Choroid plexus epithelial cell (primary cell): ENCODE results near the gene ANKRD13B.

Experiments
- DNase-seq: peaks from one replicate; pipeline ENCODE4 v3.0.0-alpha.2; 2010; ENCODE audit warnings: low read depth
- H3K4me3 ChIP-seq: 2 replicates; pipeline ENCODE4 v1.5.1; 2011; ENCODE audit warnings: low read depth, mild to moderate bottlenecking, control low read depth, low read length, moderate library complexity
- TF ChIP-seq, protein P1 (sequence below): conservative IDR thresholded peaks from 2 replicates; pipeline ENCODE4 v1.5.1; 2011; ENCODE audit warnings: low read depth, mild to moderate bottlenecking, control low read depth, inconsistent platforms, low read length, moderate library complexity

The ANKRD13B gene

DNA sequence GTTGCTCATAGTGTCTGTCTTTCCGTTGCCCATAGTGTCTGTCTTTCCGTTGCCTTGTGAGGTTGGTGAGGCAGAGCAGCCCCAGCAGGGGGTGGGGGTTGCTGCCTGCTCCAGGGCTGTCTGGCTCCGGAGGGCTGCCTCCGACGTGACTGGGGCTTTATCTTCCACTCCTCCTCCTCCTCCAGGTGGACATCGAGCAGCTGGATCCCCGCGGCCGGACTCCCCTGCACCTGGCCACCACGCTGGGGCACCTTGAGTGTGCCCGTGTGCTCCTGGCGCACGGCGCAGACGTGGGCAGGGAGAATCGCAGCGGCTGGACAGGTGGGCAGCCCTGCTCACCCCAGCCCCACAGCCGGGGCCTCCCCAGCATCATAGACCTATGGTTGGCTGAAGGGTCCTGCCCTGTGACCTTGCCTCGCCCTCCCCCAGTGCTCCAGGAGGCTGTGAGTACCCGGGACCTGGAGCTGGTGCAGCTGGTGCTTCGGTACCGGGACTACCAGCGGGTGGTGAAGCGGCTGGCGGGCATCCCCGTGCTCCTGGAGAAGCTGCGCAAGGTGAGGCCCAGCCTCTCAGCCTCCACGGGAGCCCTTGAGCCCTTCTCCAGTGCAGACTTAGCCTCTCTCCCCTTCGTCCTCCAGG is 14.7 kb downstream of the ANKRD13B start:
- no peak overlapping the region for H3K4me3 ChIP-seq
- TF ChIP-seq, protein P1, sequence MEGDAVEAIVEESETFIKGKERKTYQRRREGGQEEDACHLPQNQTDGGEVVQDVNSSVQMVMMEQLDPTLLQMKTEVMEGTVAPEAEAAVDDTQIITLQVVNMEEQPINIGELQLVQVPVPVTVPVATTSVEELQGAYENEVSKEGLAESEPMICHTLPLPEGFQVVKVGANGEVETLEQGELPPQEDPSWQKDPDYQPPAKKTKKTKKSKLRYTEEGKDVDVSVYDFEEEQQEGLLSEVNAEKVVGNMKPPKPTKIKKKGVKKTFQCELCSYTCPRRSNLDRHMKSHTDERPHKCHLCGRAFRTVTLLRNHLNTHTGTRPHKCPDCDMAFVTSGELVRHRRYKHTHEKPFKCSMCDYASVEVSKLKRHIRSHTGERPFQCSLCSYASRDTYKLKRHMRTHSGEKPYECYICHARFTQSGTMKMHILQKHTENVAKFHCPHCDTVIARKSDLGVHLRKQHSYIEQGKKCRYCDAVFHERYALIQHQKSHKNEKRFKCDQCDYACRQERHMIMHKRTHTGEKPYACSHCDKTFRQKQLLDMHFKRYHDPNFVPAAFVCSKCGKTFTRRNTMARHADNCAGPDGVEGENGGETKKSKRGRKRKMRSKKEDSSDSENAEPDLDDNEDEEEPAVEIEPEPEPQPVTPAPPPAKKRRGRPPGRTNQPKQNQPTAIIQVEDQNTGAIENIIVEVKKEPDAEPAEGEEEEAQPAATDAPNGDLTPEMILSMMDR = no peak
- DNase-seq = no peak

DNA sequence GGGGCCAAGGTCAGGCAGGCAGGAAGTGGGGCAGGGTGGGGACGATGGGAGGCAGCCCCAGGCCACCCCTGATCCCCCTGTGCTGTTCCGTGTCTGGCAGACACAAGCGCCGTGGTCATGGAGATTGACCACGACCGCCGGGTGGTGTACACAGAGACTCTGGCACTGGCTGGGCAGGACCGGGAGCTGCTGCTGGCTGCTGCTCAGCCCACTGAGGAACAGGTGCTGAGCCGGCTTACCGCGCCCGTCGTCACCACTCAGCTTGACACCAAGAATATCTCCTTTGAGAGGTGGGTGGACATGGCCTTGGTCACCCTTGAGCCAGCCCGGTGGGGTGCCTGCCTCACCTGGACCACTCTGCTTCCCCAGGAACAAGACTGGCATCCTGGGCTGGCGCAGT is 16.1 kb downstream of the ANKRD13B start:
- H3K4me3 ChIP-seq = no peak overlapping the region
- DNase-seq = no peak
- TF ChIP-seq, protein P1 = no peak

- TF ChIP-seq, protein P1 = no peak
- no peak overlapping the region for H3K4me3 ChIP-seq
- DNase-seq = no peak
Measured at GRCh38 chr17:29610395-29610794, 17.5 kb downstream of the ANKRD13B start.

- no peak overlapping the region for H3K4me3 ChIP-seq
- TF ChIP-seq, protein P1 = no peak
- DNase-seq = no peak
Measured at GRCh38 chr17:29611351-29612093, 18.6 kb downstream of the ANKRD13B start.

- TF ChIP-seq, protein P1 = no peak
- no peak overlapping the region for H3K4me3 ChIP-seq
- no peak for DNase-seq
Measured at GRCh38 chr17:29612094-29612403, 19.1 kb downstream of the ANKRD13B start.

DNA sequence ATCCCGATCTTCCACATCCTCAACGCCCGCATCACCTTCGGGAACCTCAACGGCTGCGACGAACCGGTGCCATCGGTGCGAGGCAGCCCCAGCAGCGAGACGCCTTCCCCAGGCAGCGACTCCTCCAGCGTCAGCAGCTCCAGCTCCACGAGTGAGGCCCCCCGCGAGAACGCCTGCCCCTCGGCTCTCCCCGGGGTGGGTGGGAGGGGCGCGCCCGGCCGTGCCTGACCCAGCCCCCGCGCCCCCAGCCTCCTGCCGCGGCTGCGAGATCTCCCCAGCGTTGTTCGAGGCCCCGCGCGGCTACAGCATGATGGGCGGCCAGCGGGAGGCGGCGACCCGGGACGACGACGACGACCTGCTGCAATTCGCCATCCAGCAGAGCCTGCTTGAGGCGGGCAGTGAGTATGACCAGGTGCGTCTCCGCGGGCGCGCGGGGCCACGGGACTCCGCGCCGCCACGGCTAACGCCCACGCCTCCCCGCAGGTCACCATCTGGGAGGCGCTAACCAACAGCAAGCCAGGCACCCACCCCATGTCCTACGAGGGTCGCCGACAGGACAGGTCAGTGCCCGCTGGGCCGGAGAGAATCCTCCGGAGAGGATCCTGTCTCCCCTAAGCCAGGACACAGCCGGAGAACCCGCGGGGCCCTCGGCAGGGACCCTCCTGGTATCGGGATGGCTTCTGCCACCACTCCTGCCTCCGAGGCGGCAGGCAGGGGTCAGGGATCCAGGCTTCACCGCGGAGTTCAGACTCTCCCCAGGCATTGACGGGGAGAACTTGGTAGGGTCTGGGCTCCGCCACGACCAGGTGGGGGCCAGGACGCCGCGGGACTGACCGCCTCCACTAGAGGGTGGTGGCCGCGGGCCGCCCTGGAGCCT is 19.7 kb downstream of the ANKRD13B start:
- TF ChIP-seq, protein P1 = no peak
- peak overlapping the region; percentile 24 for H3K4me3 ChIP-seq
- no peak for DNase-seq
